Chondrocyte (in vitro differentiated cells): ENCODE data around the gene TENM3. TPM values are rescaled to one million over a fixed set of nuclear protein-coding genes. Genes with fewer than 3 reads are reported as not detected.

Source experiments
- DNase-seq: peaks from one replicate; pipeline ENCODE4 v3.0.0; 2021; ENCODE audit warnings: mixed read lengths, low spot score
- H3K27ac Mint-ChIP-seq: one replicate; pipeline ENCODE4 v1.8.0; 2021; ENCODE audit warnings: mild to moderate bottlenecking, moderate library complexity, mixed read lengths; ENCODE audit not compliant: unreplicated experiment
- H3K27me3 Mint-ChIP-seq: 2 replicates; pipeline ENCODE4 v1.8.0; 2021; ENCODE audit warnings: low read depth, mixed read lengths
- H3K36me3 Mint-ChIP-seq: 2 replicates; pipeline ENCODE4 v1.8.0; 2021; ENCODE audit warnings: low read depth, mixed read lengths
- H3K4me1 Mint-ChIP-seq: 2 replicates; pipeline ENCODE4 v1.8.0; 2021; ENCODE audit warnings: low read depth, mild to moderate bottlenecking, mixed read lengths
- H3K4me3 Mint-ChIP-seq: one replicate; pipeline ENCODE4 v1.8.0; 2021; ENCODE audit warnings: mild to moderate bottlenecking, moderate library complexity, mixed read lengths; ENCODE audit not compliant: unreplicated experiment
- H3K9me3 Mint-ChIP-seq: 2 replicates; pipeline ENCODE4 v1.8.0; 2021; ENCODE audit warnings: low read depth, mixed read lengths
- total RNA-seq: library from RNA; stranded (reverse); gene quantifications from 3 replicates; pipeline ENCODE4 v1.2.1, GENCODE V29; 2021
- TF ChIP-seq, protein P1 (sequence below): fragments of 200-600 bp; sonication (generic); IDR thresholded peaks from 2 replicates; pipeline ENCODE4 v1.5.0; 2021; ENCODE audit warnings: antibody characterized with exemption, mild to moderate bottlenecking, moderate library complexity

Gene TENM3
- total RNA-seq, 1 donor from 2014 or later: 87.6 TPM

GRCh38 chr4:182640932-182641331 is 397.7 kb downstream of the TENM3 start:
- no peak for DNase-seq
- Mint-ChIP-seq H3K27me3 (no peaks in the 10 kb centered on the region), H3K27ac (no peak overlapping the region), H3K9me3 (peaks cover 10% of the 10 kb centered on the region), H3K4me1 (peaks cover 36% of the 10 kb centered on the region), H3K4me3 (no peak overlapping the region), H3K36me3 (peaks cover 8% of the 10 kb centered on the region)
- TF ChIP-seq, protein P1, sequence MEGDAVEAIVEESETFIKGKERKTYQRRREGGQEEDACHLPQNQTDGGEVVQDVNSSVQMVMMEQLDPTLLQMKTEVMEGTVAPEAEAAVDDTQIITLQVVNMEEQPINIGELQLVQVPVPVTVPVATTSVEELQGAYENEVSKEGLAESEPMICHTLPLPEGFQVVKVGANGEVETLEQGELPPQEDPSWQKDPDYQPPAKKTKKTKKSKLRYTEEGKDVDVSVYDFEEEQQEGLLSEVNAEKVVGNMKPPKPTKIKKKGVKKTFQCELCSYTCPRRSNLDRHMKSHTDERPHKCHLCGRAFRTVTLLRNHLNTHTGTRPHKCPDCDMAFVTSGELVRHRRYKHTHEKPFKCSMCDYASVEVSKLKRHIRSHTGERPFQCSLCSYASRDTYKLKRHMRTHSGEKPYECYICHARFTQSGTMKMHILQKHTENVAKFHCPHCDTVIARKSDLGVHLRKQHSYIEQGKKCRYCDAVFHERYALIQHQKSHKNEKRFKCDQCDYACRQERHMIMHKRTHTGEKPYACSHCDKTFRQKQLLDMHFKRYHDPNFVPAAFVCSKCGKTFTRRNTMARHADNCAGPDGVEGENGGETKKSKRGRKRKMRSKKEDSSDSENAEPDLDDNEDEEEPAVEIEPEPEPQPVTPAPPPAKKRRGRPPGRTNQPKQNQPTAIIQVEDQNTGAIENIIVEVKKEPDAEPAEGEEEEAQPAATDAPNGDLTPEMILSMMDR: no peak

DNA sequence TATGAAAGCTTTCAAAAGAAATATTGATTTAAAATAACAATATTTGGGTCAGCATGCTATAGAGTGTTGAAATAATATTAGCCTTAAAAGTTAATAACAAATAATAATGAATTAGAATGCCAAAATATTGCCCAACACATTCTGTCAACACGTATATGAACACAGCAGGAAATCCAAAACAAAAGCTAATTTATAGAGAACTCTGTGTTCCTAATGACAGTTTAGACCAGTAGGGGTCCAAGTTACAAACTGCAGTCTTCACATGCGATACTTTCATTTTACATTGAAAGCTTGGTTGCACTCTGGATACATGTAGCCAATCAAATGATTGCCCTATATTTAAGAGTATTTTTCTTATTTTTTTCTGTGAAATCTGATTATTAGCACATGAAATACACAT is 399.6 kb downstream of the TENM3 start:
- TF ChIP-seq, protein P1: peak; percentile 73
- peaks cover 11% of the 10 kb centered on the region for H3K36me3 Mint-ChIP-seq
- H3K9me3 Mint-ChIP-seq: peaks cover 13% of the 10 kb centered on the region
- DNase-seq: no peak
- peak overlapping the region; percentile 78 for H3K27ac Mint-ChIP-seq
- H3K4me1 Mint-ChIP-seq: peaks cover 36% of the 10 kb centered on the region
- H3K4me3 Mint-ChIP-seq: no peak overlapping the region
- H3K27me3 Mint-ChIP-seq: no peaks in the 10 kb centered on the region

GRCh38 chr4:182643801-182644682 is 400.8 kb downstream of the TENM3 start:
- Mint-ChIP-seq H3K27me3 (no peaks in the 10 kb centered on the region), H3K4me3 (no peak overlapping the region), H3K9me3 (peaks cover 13% of the 10 kb centered on the region), H3K4me1 (peaks cover 36% of the 10 kb centered on the region), H3K36me3 (peaks cover 13% of the 10 kb centered on the region), H3K27ac (peak overlapping the region; percentile 99)
- DNase-seq: no peak
- TF ChIP-seq, protein P1: peak; percentile 32

DNA sequence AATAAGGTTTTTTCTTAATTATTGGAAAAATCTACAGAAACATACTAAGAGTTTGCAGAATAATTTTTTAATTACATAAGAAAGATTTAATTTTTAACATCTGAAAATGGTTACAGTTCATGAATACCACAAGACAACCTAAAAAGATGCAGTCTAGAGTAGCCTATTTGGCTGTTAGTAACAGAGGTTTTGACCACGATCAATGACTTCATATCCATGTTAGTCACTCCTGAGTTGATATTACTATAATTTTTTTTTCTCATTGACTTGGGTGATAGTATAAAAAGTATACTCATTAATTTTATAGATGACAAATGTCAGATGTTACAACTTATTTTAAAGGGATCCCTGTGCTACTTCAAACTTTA is 401.5 kb downstream of the TENM3 start:
- no peak overlapping the region for H3K4me3 Mint-ChIP-seq
- TF ChIP-seq, protein P1: no peak
- H3K27ac Mint-ChIP-seq: peak overlapping the region; percentile 99
- no peak for DNase-seq
- H3K4me1 Mint-ChIP-seq: peaks cover 36% of the 10 kb centered on the region
- peaks cover 13% of the 10 kb centered on the region for H3K9me3 Mint-ChIP-seq
- H3K27me3 Mint-ChIP-seq: no peaks in the 10 kb centered on the region
- peaks cover 11% of the 10 kb centered on the region for H3K36me3 Mint-ChIP-seq

DNA sequence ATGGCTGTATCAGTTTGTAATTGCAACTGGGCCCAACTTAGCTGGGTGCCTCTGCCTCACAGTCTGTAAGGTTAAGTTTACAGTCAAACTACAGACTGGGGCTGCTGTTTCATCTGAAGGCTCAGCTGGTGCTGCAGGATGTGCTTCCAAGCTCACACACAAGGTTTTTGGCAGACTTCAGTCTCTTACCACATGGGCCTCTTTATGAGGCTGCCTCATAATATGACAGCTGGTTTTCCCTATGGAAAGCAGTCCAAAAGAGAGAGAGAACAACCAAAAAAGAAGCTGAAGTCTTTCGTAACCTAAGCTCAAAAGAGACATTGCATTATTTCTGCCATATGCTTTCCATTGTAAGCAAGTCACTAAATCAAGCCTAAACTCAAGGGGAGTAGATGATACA is 402.3 kb downstream of the TENM3 start:
- Mint-ChIP-seq H3K27me3 (no peaks in the 10 kb centered on the region), H3K4me1 (peaks cover 41% of the 10 kb centered on the region), H3K9me3 (peaks cover 13% of the 10 kb centered on the region), H3K36me3 (peaks cover 11% of the 10 kb centered on the region), H3K27ac (no peak overlapping the region), H3K4me3 (no peak overlapping the region)
- no peak for DNase-seq
- TF ChIP-seq, protein P1: no peak
